H9 (cell line): ENCODE measurements around the gene INSYN2B. TPM values are rescaled to one million over a fixed set of nuclear protein-coding genes. Genes with fewer than 3 reads are reported as not detected.

Experiments used
- DNase-seq: peaks from one replicate; pipeline ENCODE4 v3.0.0-alpha.2; 2017
- H2AFZ ChIP-seq: one replicate; pipeline ENCODE4 v1.6.1; 2013; ENCODE audit warnings: mild to moderate bottlenecking, low read length, control low read depth, moderate library complexity
- H2AK5ac ChIP-seq: 2 replicates; pipeline ENCODE4 v1.6.1; 2013; ENCODE audit warnings: low read length, control low read depth, mixed read lengths; ENCODE audit not compliant: insufficient read length
- H2BK120ac ChIP-seq: one replicate; pipeline ENCODE4 v1.6.1; 2013; ENCODE audit warnings: low read depth, mild to moderate bottlenecking, low read length, control low read depth, inconsistent platforms; ENCODE audit not compliant: poor library complexity, severe bottlenecking
- H2BK12ac ChIP-seq: 2 replicates; pipeline ENCODE4 v1.6.1; 2013; ENCODE audit warnings: low read length, control low read depth, mixed read lengths, low read depth; ENCODE audit not compliant: insufficient read length
- H2BK15ac ChIP-seq: 2 replicates; pipeline ENCODE4 v1.6.1; 2013; ENCODE audit warnings: low read depth, low read length, control low read depth
- H2BK20ac ChIP-seq: one replicate; pipeline ENCODE4 v1.6.1; 2013; ENCODE audit warnings: low read depth, mild to moderate bottlenecking, low read length, control low read depth, inconsistent platforms; ENCODE audit not compliant: poor library complexity, severe bottlenecking
- H2BK5ac ChIP-seq: 2 replicates; pipeline ENCODE4 v1.6.1; 2013; ENCODE audit warnings: low read length, control low read depth, mixed read lengths; ENCODE audit not compliant: insufficient read length
- H3K14ac ChIP-seq: 2 replicates; pipeline ENCODE4 v1.6.1; 2013; ENCODE audit warnings: low read length, control low read depth; ENCODE audit not compliant: insufficient read depth
- H3K18ac ChIP-seq: 2 replicates; pipeline ENCODE4 v1.6.1; 2013; ENCODE audit warnings: low read depth, mild to moderate bottlenecking, mixed read lengths, low read length, control low read depth; ENCODE audit not compliant: insufficient read length
- H3K23ac ChIP-seq: 2 replicates; pipeline ENCODE4 v1.6.1; 2013; ENCODE audit warnings: low read length, control low read depth, mixed read lengths, low read depth; ENCODE audit not compliant: insufficient read length
- H3K23me2 ChIP-seq: 2 replicates; pipeline ENCODE4 v1.6.1; 2013; ENCODE audit warnings: low read depth, mild to moderate bottlenecking, mixed read lengths, low read length, control low read depth; ENCODE audit not compliant: insufficient read length, poor library complexity, severe bottlenecking
- H3K27ac ChIP-seq: 2 replicates; pipeline ENCODE4 v1.5.1; 2013; ENCODE audit warnings: low read length, control low read depth, mixed read lengths, low read depth; ENCODE audit not compliant: insufficient read length
- H3K27me3 ChIP-seq: 2 replicates; pipeline ENCODE4 v1.6.1; 2013; ENCODE audit warnings: low read length, control low read depth, inconsistent platforms; ENCODE audit not compliant: insufficient read depth
- H3K4ac ChIP-seq: 2 replicates; pipeline ENCODE4 v1.6.1; 2013; ENCODE audit warnings: low read depth, mild to moderate bottlenecking, control low read depth, inconsistent platforms, low read length, moderate library complexity
- H3K4me1 ChIP-seq: 2 replicates; pipeline ENCODE4 v1.6.1; 2013; ENCODE audit warnings: low read length, control low read depth, inconsistent platforms; ENCODE audit not compliant: insufficient read depth
- H3K4me2 ChIP-seq: 2 replicates; pipeline ENCODE4 v1.6.1; 2013; ENCODE audit warnings: low read length, control low read depth, mixed read lengths; ENCODE audit not compliant: insufficient read length, insufficient read depth
- H3K56ac ChIP-seq: 2 replicates; pipeline ENCODE4 v1.6.1; 2013; ENCODE audit warnings: low read depth, mild to moderate bottlenecking, mixed read lengths, low read length, control low read depth; ENCODE audit not compliant: insufficient read length
- H3K79me1 ChIP-seq: 2 replicates; pipeline ENCODE4 v1.6.1; 2013; ENCODE audit warnings: low read depth, mild to moderate bottlenecking, moderate library complexity, low read length, control low read depth, inconsistent platforms; ENCODE audit not compliant: insufficient read depth, poor library complexity, severe bottlenecking
- H3K79me2 ChIP-seq: 2 replicates; pipeline ENCODE4 v1.6.1; 2013; ENCODE audit warnings: low read length, control low read depth, inconsistent platforms; ENCODE audit not compliant: insufficient read depth
- H3K9ac ChIP-seq: 2 replicates; pipeline ENCODE4 v1.6.1; 2013; ENCODE audit warnings: low read length, control low read depth, mixed read lengths; ENCODE audit not compliant: insufficient read length; ENCODE audit errors: extremely low read depth
- H3K9me3 ChIP-seq: one replicate; pipeline ENCODE4 v1.6.1; 2013; ENCODE audit warnings: low read depth, low read length, inconsistent platforms; ENCODE audit not compliant: control insufficient read depth
- H3T11ph ChIP-seq: one replicate; pipeline ENCODE4 v1.6.1; 2013; ENCODE audit warnings: mild to moderate bottlenecking, low read length, control low read depth, inconsistent platforms
- H4K20me1 ChIP-seq: one replicate; pipeline ENCODE4 v1.6.1; 2013; ENCODE audit not compliant: control insufficient read depth, insufficient read length, insufficient read depth
- H4K5ac ChIP-seq: 2 replicates; pipeline ENCODE4 v1.6.1; 2013; ENCODE audit warnings: low read depth, mild to moderate bottlenecking, mixed read lengths, low read length, control low read depth; ENCODE audit not compliant: insufficient read length
- H4K8ac ChIP-seq: replicated peaks from 2 replicates; pipeline ENCODE4 v1.6.1; 2013; ENCODE audit warnings: low read length, control low read depth, mixed read lengths, low read depth; ENCODE audit not compliant: insufficient read length
- H4K91ac ChIP-seq: 2 replicates; pipeline ENCODE4 v1.6.1; 2013; ENCODE audit warnings: low read depth, mild to moderate bottlenecking, moderate library complexity, mixed read lengths, low read length, control low read depth; ENCODE audit not compliant: insufficient read length
- H3K27ac Mint-ChIP-seq, 3 experiments: 2 replicates in 2 of 3; 3 replicates in 1 of 3; pipeline ENCODE4 v1.8.0; 2020 to 2021; ENCODE audit warnings: mixed read lengths in 3 of 3, mild to moderate bottlenecking in 1 of 3, moderate library complexity in 1 of 3
- H3K27me3 Mint-ChIP-seq: 2 replicates; pipeline ENCODE4 v1.8.0; 2021; ENCODE audit warnings: low read depth, mild to moderate bottlenecking, moderate library complexity, mixed read lengths
- H3K36me3 Mint-ChIP-seq, 3 experiments: 2 replicates in 2 of 3; 3 replicates in 1 of 3; pipeline ENCODE4 v1.8.0; 2020 to 2021; ENCODE audit warnings: low read depth in 3 of 3, mixed read lengths in 3 of 3; ENCODE audit not compliant: insufficient read depth in 1 of 3
- H3K4me1 Mint-ChIP-seq, 2 experiments: 2 replicates each; pipeline ENCODE4 v1.8.0; 2020; ENCODE audit warnings: mixed read lengths in 2 of 2
- H3K4me3 Mint-ChIP-seq, 2 experiments: 2 replicates in 1 of 2; 3 replicates in 1 of 2; pipeline ENCODE4 v1.8.0; 2020 to 2021; ENCODE audit warnings: mild to moderate bottlenecking in 2 of 2, mixed read lengths in 2 of 2, moderate library complexity in 1 of 2
- H3K9me3 Mint-ChIP-seq, 2 experiments: 2 replicates in 1 of 2; 3 replicates in 1 of 2; pipeline ENCODE4 v1.8.0; 2020; ENCODE audit warnings: mild to moderate bottlenecking in 2 of 2, mixed read lengths in 2 of 2, moderate library complexity in 1 of 2
- whole genome bisulfite sequencing: extraction: QIAGEN DNeasy Blood & Tissue Kit; methylation state at CpG from one replicate; pipeline ENCODE4 v1.1.7; 2013; ENCODE audit warnings: missing lambda C conversion rate, low lambda C conversion rate, mixed read lengths; ENCODE audit not compliant: insufficient read length; ENCODE audit errors: extremely low coverage; 5-methylcytosine and 5-hydroxymethylcytosine counted together
- total RNA-seq: library from RNA; stranded (reverse); gene quantifications from 2 replicates; pipeline ENCODE4 v1.2.1, GENCODE V29; 2021
- TF ChIP-seq, protein P1 (sequence below): fragments of 200-600 bp; sonication (generic); conservative IDR thresholded peaks from 3 replicates; pipeline ENCODE4 v1.8.0; 2021; ENCODE audit warnings: antibody characterized with exemption, mild to moderate bottlenecking

The INSYN2B gene
- total RNA-seq, 1 experiment from 2014 or later, result not detected

DNA sequence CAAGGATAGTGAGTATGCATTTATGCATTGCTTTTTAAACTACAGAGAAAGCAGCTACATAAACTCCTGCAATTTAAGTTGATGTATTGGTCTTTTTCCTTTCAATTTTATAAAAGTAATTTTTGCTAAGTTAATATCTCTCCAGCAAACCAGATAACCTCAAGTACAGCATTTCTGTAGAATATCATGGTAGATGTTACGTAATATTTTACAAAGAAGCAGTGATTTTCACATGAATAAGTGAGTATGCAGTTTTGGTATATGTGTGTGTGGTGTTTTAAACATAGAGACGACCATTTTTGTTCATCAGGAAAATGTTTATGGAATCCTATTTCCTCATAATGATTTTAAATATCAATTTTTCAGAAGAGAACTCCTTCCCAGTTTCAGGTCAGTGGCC, 118.9 kb downstream of the INSYN2B start:
- Histone ChIP-seq H3K23ac (no peak overlapping the region), H2AFZ (no peak overlapping the region), H3K56ac (no peak overlapping the region), H3K4ac (no peak overlapping the region), H3K9ac (no peak overlapping the region), H3K9me3 (no peaks in the 10 kb centered on the region), H3K18ac (no peak overlapping the region), H2BK15ac (no peak overlapping the region), H2BK5ac (no peak overlapping the region), H3K14ac (no peak overlapping the region), H3K4me2 (no peak overlapping the region), H3T11ph (no peak overlapping the region), H2BK12ac (no peak overlapping the region), H2BK20ac (no peak overlapping the region), H4K20me1 (no peaks in the 10 kb centered on the region), H3K4me1 (no peaks in the 10 kb centered on the region; the same call in 1 of the 2 replicates), H3K79me1 (no peaks in the 10 kb centered on the region), H3K23me2 (no peaks in the 10 kb centered on the region), H3K27me3 (no peaks in the 10 kb centered on the region), H3K27ac (no peak overlapping the region), H2AK5ac (no peak overlapping the region), H4K8ac (no peak overlapping the region), H3K79me2 (no peaks in the 10 kb centered on the region), H4K5ac (no peak overlapping the region), H4K91ac (no peak overlapping the region), H2BK120ac (no peak overlapping the region)
- TF ChIP-seq, protein P1, sequence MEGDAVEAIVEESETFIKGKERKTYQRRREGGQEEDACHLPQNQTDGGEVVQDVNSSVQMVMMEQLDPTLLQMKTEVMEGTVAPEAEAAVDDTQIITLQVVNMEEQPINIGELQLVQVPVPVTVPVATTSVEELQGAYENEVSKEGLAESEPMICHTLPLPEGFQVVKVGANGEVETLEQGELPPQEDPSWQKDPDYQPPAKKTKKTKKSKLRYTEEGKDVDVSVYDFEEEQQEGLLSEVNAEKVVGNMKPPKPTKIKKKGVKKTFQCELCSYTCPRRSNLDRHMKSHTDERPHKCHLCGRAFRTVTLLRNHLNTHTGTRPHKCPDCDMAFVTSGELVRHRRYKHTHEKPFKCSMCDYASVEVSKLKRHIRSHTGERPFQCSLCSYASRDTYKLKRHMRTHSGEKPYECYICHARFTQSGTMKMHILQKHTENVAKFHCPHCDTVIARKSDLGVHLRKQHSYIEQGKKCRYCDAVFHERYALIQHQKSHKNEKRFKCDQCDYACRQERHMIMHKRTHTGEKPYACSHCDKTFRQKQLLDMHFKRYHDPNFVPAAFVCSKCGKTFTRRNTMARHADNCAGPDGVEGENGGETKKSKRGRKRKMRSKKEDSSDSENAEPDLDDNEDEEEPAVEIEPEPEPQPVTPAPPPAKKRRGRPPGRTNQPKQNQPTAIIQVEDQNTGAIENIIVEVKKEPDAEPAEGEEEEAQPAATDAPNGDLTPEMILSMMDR, result no peak
- Mint-ChIP-seq H3K4me3 (no peak overlapping the region), H3K9me3 (no peaks in the 10 kb centered on the region), H3K27me3 (no peaks in the 10 kb centered on the region; the same call in 1 of the 2 replicates), H3K36me3 (no peaks in the 10 kb centered on the region), H3K4me1 (no peaks in the 10 kb centered on the region), H3K27ac (no peak overlapping the region)
- DNase-seq, result no peak
- no CpG with 5 or more reads among the region's 2 CpGs for WGBS
